Heart left ventricle (tissue), 16 donors: ENCODE data around the gene ZNF782. TPM values are rescaled to one million over a fixed set of nuclear protein-coding genes. Genes with fewer than 3 reads are reported as not detected.
"Not testable (repeated sequence)": the region's sequence is repeated elsewhere in the genome, so short reads cannot be mapped to it uniquely, and the experiment has no call there.

ENCODE experiments used
- ATAC-seq, 4 donors: fragments of 200-7000 bp; cut with Tn5 transposase; one replicate each; pipeline ENCODE4 v1.9.1; 2020 to 2022; ENCODE audit warnings: moderate library complexity in 4 of 4, mild to moderate bottlenecking in 3 of 4, moderate number of reproducible peaks in 1 of 4
- DNase-seq, 5 donors: peaks; one replicate each; pipeline ENCODE4 v3.0.0-alpha.2; 2020
- H3K27ac ChIP-seq, 12 donors: fragments of 200-600 bp; sonication (generic) in 4 of 12; one replicate each; pipeline versions ENCODE4 v1.5.0 to v1.8.0; 2016 to 2022; ENCODE audit warnings: mild to moderate bottlenecking in 2 of 12
- H3K27me3 ChIP-seq, 9 donors: fragments of 200-600 bp; sonication (generic) in 2 of 9; one replicate each; pipeline versions ENCODE4 v1.5.1 to v1.8.0; 2016 to 2022; ENCODE audit warnings: mild to moderate bottlenecking in 3 of 9
- H3K36me3 ChIP-seq, 9 donors: fragments of 200-600 bp; sonication (generic) in 2 of 9; one replicate each; pipeline versions ENCODE4 v1.5.0 to v1.8.0; 2018 to 2022; ENCODE audit warnings: mild to moderate bottlenecking in 2 of 9
- H3K4me1 ChIP-seq, 12 donors: fragments of 200-600 bp; sonication (generic) in 4 of 12; one replicate each; pipeline versions ENCODE4 v1.5.0 to v1.8.0; 2016 to 2022; ENCODE audit warnings: mild to moderate bottlenecking in 3 of 12
- H3K4me3 ChIP-seq, 12 donors: fragments of 200-600 bp; sonication (generic) in 4 of 12; one replicate each; pipeline versions ENCODE4 v1.5.0 to v1.8.0; 2017 to 2022; ENCODE audit warnings: mild to moderate bottlenecking in 9 of 12, moderate library complexity in 4 of 12
- H3K9me3 ChIP-seq, 12 donors: fragments of 200-600 bp; sonication (generic) in 4 of 12; one replicate each; pipeline versions ENCODE4 v1.5.0 to v1.8.0; 2016 to 2022; ENCODE audit warnings: mild to moderate bottlenecking in 1 of 12
- CTCF ChIP-seq, 12 donors: fragments of 200-600 bp; sonication (generic) in 4 of 12; IDR thresholded peaks; one replicate each; pipeline versions ENCODE4 v1.5.0 to v1.8.0; 2018 to 2022; ENCODE audit warnings: antibody characterized with exemption in 12 of 12, mild to moderate bottlenecking in 5 of 12
- POLR2A ChIP-seq, 2 donors: fragments of 450-650 bp; IDR thresholded peaks; one replicate each; pipeline ENCODE4 v1.6.1; 2017; ENCODE audit warnings: antibody characterized with exemption in 2 of 2, mild to moderate bottlenecking in 2 of 2, moderate library complexity in 2 of 2
- WGBS, 4 donors: extraction: QIAGEN DNeasy Blood & Tissue Kit in 2 of 4; methylation state at CpG; one replicate each; pipeline versions ENCODE4 v1.1.5 to v1.1.7; 2013 to 2018; 5-methylcytosine and 5-hydroxymethylcytosine counted together
- intact Hi-C, 10 donors: fragments of 100-400 bp; cut with DNase I; formaldehyde crosslinking; loops; one replicate each; pipeline versions ENCODE4 v1.11.1 to v1.14.2; 2022
- polyA plus RNA-seq, 2 donors: library from polyadenylated mRNA; stranded (reverse); fragments of 200-250 nt; gene quantifications; one replicate each; pipeline ENCODE4 v1.2.3, GENCODE V29; 2013
- total RNA-seq, 9 donors: library from RNA; depleted of rRNA in 2 of 9; stranded (reverse); fragments of >200 nt in 2 of 9; fragmentation: NEBNext Ultra II Directional in 3 of 9; extraction: Animal tissue kit (Norgen Biotek cat#: 25700) in 3 of 9; gene quantifications; one replicate each; pipeline versions ENCODE4 v1.1.0 to v1.2.4, GENCODE V29; 2016 to 2023
- donor health status: ischemic (EF 13 %, LVEDD 7.1; RV severe dilation, severe dysfunction).
- donor health status: healthy with polysubstance abuse.
- donor health status: DM: no; HTN: yes; CAD: no.
- donor health status: DM: no; HTN: no; CAD: no.
- donor health status: ischemic (EF 25% LVEDD 6.9; RV normal size, moderate dysfunction).
- donor health status: ischemic (EF 25% LVEDD 5.7; RV mildly dilated, moderate dysfunction).
- donor health status: healthy.
- donor health status: DM: yes; HTN: yes; CAD: no.
- donor health status: ischemic (EF 35%, LVEDD 5.7; RV mildly dilated, moderate dysfunction).
- donor health status: nonischemic (EF 11% LVEDD 7.7; RV severe dilation, severe dysfunction).
- donor health status: DM: yes; HTN: yes; CAD: no.
- donor health status: PGD.
- donor health status: ischemic (EF 29% LVEDD 5.4; RV normal size, mild dysfunction).
- donor health status: nonischemic (EF 23%, LVEDD 6.1; RV moderate dilation, normal function).

Gene ZNF782
- total and polyA plus RNA-seq, 11 donors: 0.84 to 4.4 (median 2.8) TPM

DNA sequence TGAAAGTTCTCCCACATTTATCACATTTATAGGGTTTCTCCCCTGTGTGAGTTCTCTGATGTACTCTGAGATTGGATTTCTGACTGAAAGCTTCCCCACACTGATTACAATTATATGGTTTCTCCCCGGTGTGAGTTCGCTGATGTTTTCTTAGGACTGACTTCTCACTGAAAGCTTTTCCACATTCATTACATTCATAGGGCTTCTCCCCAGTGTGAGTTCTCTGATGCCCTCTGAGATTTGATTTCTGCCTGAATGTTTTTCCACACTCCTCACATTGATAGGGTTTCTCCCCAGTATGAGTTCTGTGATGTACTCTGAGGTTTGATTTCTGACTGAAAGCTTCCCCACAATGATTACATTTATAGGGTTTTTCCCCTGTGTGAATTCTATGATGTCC is 36.3 kb downstream of the ZNF782 start:
- TF ChIP-seq CTCF (IDR thresholded peaks at IDR 0.05) (no peak), POLR2A (IDR thresholded peaks at IDR 0.05) (no peak)
- DNase-seq (no peak), ATAC-seq (no peak)
- Histone ChIP-seq H3K4me1 (no peaks in the 10 kb centered on the region), H3K4me3 (no peak overlapping the region), H3K27ac (no peak overlapping the region), H3K9me3 (peaks cover 6 to 100% (median 96%) of the 10 kb centered on the region in 12 donors), H3K36me3 (peaks cover 7 to 74% (median 27%) of the 10 kb centered on the region in 9 donors), H3K27me3 (no peaks in the 10 kb centered on the region)
- intact Hi-C loops: loop anchor here in 2 of 10 donors (10.0 kb wide), 2 partner anchors 53 to 63 kb away; no protein-coding TSS in a partner anchor
- 96 to 99% (median 97%) methylated on average over 2 of the region's 2 CpGs for WGBS, 4 donors

DNA sequence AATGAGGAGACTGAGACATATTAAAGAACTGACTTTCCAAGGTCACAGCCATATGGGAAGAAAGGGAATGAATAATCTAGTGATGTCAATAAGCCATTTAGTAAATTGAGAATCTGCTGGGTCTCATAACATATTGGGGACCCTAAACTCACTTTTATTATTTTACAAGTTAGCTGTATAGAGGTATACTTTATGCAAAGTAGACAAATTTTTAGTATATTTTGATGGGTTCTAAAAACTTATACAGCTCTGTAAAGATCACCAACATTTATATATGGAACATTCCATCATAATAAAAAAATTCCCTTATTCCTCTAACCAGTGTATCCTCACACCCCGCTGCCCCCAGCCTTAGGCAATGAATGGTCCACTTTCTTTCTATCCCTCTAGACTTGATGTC is 40.7 kb downstream of the ZNF782 start:
- intact Hi-C loops: loop anchor here in 2 of 10 donors (10.0 kb wide), 2 partner anchors 49 to 59 kb away; no protein-coding TSS in a partner anchor
- WGBS, 4 donors: 96 to 100% (median 100%) methylated on average over 1 of the region's 1 CpG
- no peak for ATAC-seq

GRCh38 chr9:96798959-96799358 is 55.4 kb downstream of the ZNF782 start:
- peaks cover 0 to 73% (median 34%) of the 10 kb centered on the region in 12 donors for H3K9me3 ChIP-seq
- peaks cover 0 to 48% (median 6%) of the 10 kb centered on the region in 9 donors for H3K36me3 ChIP-seq
- H3K27me3 ChIP-seq, intact Hi-C loops, DNase-seq, H3K4me3 ChIP-seq, ATAC-seq, H3K4me1 ChIP-seq, H3K27ac ChIP-seq: not testable (repeated sequence)
- 94 to 100% methylated on average over 2 of the region's 2 CpGs; no CpG with 5 or more reads in 2 of the 4 donors for WGBS, 4 donors

More for the DNA sequence above, 40.7 kb downstream of the ZNF782 start:
- no peak for TF ChIP-seq CTCF (IDR thresholded peaks at IDR 0.05)
- TF ChIP-seq POLR2A (IDR thresholded peaks at IDR 0.05): no peak
- Histone ChIP-seq H3K9me3 (peaks cover 0 to 100% (median 92%) of the 10 kb centered on the region in 12 donors), H3K4me1 (no peaks in the 10 kb centered on the region), H3K36me3 (peaks cover 0 to 30% (median 5%) of the 10 kb centered on the region in 9 donors), H3K27ac (no peak overlapping the region), H3K4me3 (no peak overlapping the region), H3K27me3 (no peaks in the 10 kb centered on the region)
- no peak for DNase-seq

- no peak for ATAC-seq
- H3K27me3 ChIP-seq: no peaks in the 10 kb centered on the region
- no peaks in the 10 kb centered on the region for H3K36me3 ChIP-seq
- TF ChIP-seq CTCF (IDR thresholded peaks at IDR 0.05): no peak
- TF ChIP-seq POLR2A (IDR thresholded peaks at IDR 0.05): no peak
- DNase-seq: no peak
- H3K4me3 ChIP-seq: no peak overlapping the region
- WGBS, 4 donors: 96 to 98% (median 96%) methylated on average over 3 of the region's 3 CpGs
- peaks cover 0 to 52% (median 3%) of the 10 kb centered on the region in 12 donors for H3K9me3 ChIP-seq
- intact Hi-C loops: no loop called here
- H3K27ac ChIP-seq: no peak overlapping the region
- peaks cover 0 to 7% (median 2%) of the 10 kb centered on the region in 12 donors for H3K4me1 ChIP-seq
Observed at GRCh38 chr9:96784021-96784420, 70.3 kb downstream of the ZNF782 start.

GRCh38 chr9:96782235-96782634 is 72.1 kb downstream of the ZNF782 start:
- Histone ChIP-seq H3K4me1 (peaks cover 0 to 14% (median 9%) of the 10 kb centered on the region in 12 donors), H3K36me3 (no peaks in the 10 kb centered on the region), H3K9me3 (peaks cover 0 to 38% (median 2%) of the 10 kb centered on the region in 12 donors), H3K4me3 (no peak overlapping the region), H3K27ac (no peak overlapping the region), H3K27me3 (no peaks in the 10 kb centered on the region)
- ATAC-seq (no peak), DNase-seq (no peak)
- intact Hi-C loops: no loop called here
- TF ChIP-seq CTCF (IDR thresholded peaks at IDR 0.05) (no peak), POLR2A (IDR thresholded peaks at IDR 0.05) (no peak)
